ENCODE measurements around the gene SLC27A5. TPM values are rescaled to one million over a fixed set of nuclear protein-coding genes. Genes with fewer than 3 reads are reported as not detected.

SLC27A5 gene
- total and polyA plus RNA-seq, 11 donors, result 1.8 to 9.1 (median 3.7) TPM

DNA sequence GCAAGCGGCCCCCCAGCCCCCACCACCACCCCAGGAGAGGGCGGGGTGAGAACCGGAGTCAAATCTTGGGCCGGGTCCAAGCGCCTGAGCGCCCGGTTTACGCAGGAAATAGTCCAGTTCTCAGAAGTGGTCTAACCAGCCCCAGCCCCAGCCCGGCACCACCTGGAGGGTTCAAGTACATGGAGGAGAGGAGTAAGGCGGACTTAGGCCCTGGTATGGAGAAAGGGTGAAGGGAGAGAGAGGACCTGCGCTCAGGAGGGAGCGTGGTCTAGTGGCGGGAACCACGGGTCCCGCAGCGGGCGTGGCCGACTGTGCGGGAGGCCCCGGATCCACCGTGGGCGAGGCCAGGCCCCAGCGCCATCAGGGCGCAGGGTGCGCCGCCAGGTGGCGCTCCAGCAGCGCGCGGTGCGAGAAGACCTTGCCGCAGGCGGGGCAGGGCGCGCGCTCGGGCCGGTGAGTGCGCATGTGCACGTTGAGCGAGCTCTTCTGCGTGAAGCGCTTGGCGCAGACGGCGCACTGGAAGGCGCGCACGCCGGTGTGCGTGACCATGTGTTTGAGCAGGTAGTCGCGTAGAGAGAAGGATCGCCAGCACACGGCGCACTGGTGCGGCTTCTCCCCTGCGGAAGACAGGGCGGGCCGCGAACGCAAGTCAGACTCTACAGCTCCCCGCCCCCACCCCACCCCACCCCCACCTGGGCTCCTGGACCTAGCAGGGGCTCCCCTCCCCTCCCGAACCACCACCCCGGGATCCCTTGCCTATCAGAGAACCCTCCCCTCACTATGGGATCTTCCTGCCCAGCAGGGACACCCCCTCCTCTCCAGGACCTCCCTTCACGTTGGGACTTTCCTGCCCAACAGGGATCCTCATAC, 2.1 kb upstream of the SLC27A5 start:
- Histone ChIP-seq H3K4me1 (peaks cover 7 to 55% (median 31%) of the 10 kb centered on the region in 12 donors), H3K27ac (peak overlapping the region in 9 of 12 donors; percentile 14 to 84 (median 52)), H3K9me3 (no peaks in the 10 kb centered on the region), H3K4me3 (peak overlapping the region in 11 of 12 donors; percentile 14 to 55 (median 50)), H3K36me3 (peaks cover 0 to 31% (median 17%) of the 10 kb centered on the region in 9 donors), H3K27me3 (no peaks in the 10 kb centered on the region)
- peak; percentile 82 to 97 (median 88) for TF ChIP-seq CTCF (IDR thresholded peaks at IDR 0.05)
- TF ChIP-seq POLR2A (IDR thresholded peaks at IDR 0.05), result no peak
- WGBS, 4 donors, result 20 to 45% (median 40%) methylated on average over 29 to 66 of the region's 66 CpGs
- peak; percentile 48 to 90 (median 88) for ATAC-seq
- intact Hi-C loops (cut with DNase I), result loop anchor here in 1 of 10 donors (5.0 kb wide), 1 partner anchor 297 kb away; no protein-coding TSS in a partner anchor
- peak; percentile 81 to 95 (median 90) for DNase-seq

DNA sequence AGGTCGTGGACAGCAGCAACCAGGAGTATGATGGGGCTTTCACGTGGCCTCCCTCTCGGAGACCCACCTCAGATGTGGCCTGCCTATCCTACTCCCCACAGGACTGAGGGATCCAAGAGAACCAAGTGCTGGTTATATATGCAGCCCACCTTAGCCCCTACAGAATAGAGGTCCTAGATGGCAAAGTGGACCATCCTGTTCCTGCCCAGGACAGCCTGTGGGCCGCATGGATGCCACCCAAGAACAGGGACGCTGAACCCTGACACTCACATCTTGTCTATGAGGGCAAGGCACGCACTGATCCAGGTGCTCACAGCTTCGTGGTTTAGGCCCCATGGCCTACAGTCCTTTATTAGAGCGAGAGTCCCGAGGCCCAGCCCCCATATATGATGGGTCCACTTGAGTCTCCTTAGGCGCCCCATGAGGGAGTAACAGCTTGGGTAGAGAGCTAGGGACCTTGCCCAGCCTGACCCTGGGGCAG, 1.5 kb upstream of the SLC27A5 start:
- no peak for DNase-seq
- TF ChIP-seq POLR2A (IDR thresholded peaks at IDR 0.05) (no peak), CTCF (IDR thresholded peaks at IDR 0.05) (no peak)
- 87 to 90% (median 89%) methylated on average over 7 to 10 of the region's 10 CpGs for WGBS, 4 donors
- H3K4me1 ChIP-seq, result peaks cover 3 to 49% (median 25%) of the 10 kb centered on the region in 12 donors
- H3K27me3 ChIP-seq, result no peaks in the 10 kb centered on the region
- H3K27ac ChIP-seq, result peak overlapping the region in 6 of 12 donors; percentile 15 to 84 (median 48)
- ATAC-seq, result peak in 2 of 4 donors; percentile 2 to 3
- H3K4me3 ChIP-seq, result peak overlapping the region in 1 of 12 donors; percentile 55
- H3K36me3 ChIP-seq, result peaks cover 0 to 31% (median 17%) of the 10 kb centered on the region in 9 donors
- no peaks in the 10 kb centered on the region for H3K9me3 ChIP-seq
- intact Hi-C loops (cut with DNase I), result loop anchor here in 1 of 10 donors (5.0 kb wide), 1 partner anchor 296 kb away; no protein-coding TSS in a partner anchor

DNA sequence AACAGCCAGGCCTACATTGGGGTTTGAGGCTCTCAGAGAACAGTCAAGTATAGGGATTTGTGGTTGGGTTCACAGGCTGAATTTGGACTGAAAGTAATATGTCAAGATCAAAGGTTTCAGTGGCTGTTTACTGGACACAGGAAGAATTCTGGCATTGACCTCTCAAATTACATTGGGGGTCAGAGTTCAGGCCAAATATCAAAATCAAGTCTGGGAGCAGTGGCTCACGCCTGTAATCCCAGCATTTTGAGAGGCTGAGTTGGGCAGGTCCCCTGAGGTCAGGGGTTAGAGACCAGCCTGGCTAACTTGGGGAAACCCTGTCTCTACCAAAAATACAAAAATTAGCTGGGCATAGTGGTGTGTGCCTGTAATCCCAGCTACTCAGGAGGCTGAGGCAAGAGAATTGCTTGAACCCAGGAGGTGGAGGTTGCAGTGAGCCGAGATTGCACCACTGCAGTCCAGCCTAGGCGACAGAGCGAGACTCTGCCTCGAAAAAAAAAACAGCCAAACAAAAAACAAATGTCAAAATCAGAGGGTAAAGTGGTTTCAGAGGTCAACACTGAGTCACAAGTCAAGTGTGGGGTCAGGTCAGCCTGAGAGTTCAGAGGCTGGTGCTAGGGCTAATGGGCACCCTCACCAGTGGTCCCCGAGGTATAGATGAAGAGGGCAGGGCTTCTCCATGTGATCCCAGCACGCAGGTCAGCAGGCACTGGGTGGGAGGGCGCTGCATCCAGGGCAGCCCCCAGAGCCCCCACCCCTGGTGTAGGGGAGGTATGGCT, 1.5 kb downstream of the SLC27A5 start:
- ATAC-seq, result no peak
- 86 to 87% (median 86%) methylated on average over 8 of the region's 8 CpGs for WGBS, 4 donors
- Histone ChIP-seq H3K27me3 (no peaks in the 10 kb centered on the region), H3K36me3 (peaks cover 0 to 10% (median 0%) of the 10 kb centered on the region in 9 donors), H3K27ac (no peak overlapping the region), H3K4me1 (peaks cover 0 to 20% (median 9%) of the 10 kb centered on the region in 12 donors), H3K4me3 (no peak overlapping the region), H3K9me3 (no peaks in the 10 kb centered on the region)
- intact Hi-C loops (cut with DNase I), result loop anchor here in 1 of 10 donors (5.0 kb wide), 1 partner anchor 293 kb away; no protein-coding TSS in a partner anchor
- no peak for DNase-seq
- TF ChIP-seq CTCF (IDR thresholded peaks at IDR 0.05) (no peak), POLR2A (IDR thresholded peaks at IDR 0.05) (no peak)

Measured in heart left ventricle (tissue), 16 donors.